Endothelial cell of umbilical vein (primary cell): Measurements from ENCODE around the gene CD300H. TPM values are rescaled to one million over a fixed set of nuclear protein-coding genes. Genes with fewer than 3 reads are reported as not detected.

Experiments used
- BruUV-seq: library from RNA; stranded (reverse); fragments of 400-500 nt; replicated peaks from 2 replicates; lab custom pipeline; 2021; lab: Mats Ljungman, UMichigan
- CTCF ChIA-PET: fragments of 300-600, 350-600 bp; sonication (Branson Sonifier 250); formaldehyde crosslinking; loops from one replicate; lab custom pipeline; 2021; ENCODE audit warnings: antibody characterized with exemption, inconsistent platforms; lab: Charles Lee
- POLR2A ChIA-PET: fragments of 300-600, 350-600 bp; sonication (Branson Sonifier 250); formaldehyde crosslinking; loops from one replicate; lab custom pipeline; 2021; ENCODE audit warnings: antibody characterized with exemption, inconsistent platforms; lab: Charles Lee
- DNase-seq: peaks from one replicate; pipeline ENCODE4 v3.0.0-alpha.2; 2011; ENCODE audit warnings: low read depth, low spot score
- FAIRE-seq: peaks from 2 replicates; lab custom pipeline; 2011; peaks lifted over from hg19 to GRCh38; lab: Jason Lieb, UNC
- H2AFZ ChIP-seq: 2 replicates; pipeline ENCODE4 v1.6.0; 2012; ENCODE audit warnings: low read depth, low read length, control low read depth, inconsistent platforms
- H3K27ac ChIP-seq: 2 replicates; pipeline ENCODE4 v1.5.1; 2011; ENCODE audit warnings: low read depth, mild to moderate bottlenecking, control low read depth, low read length, moderate library complexity; ENCODE audit not compliant: insufficient read depth
- H3K27me3 ChIP-seq, 2 experiments: 2 replicates each; pipeline versions ENCODE4 v1.6.0 to v1.6.1; 2011; ENCODE audit warnings: low read length in 2 of 2, mixed read lengths in 1 of 2; ENCODE audit not compliant: control insufficient read depth in 2 of 2, insufficient read depth in 2 of 2
- H3K36me3 ChIP-seq, 2 experiments: 2 replicates in 1 of 2; 3 replicates in 1 of 2; pipeline ENCODE4 v1.5.1; 2011; ENCODE audit warnings: low read length in 2 of 2, mild to moderate bottlenecking in 1 of 2, moderate library complexity in 1 of 2; ENCODE audit not compliant: control insufficient read depth in 2 of 2, insufficient read depth in 2 of 2; ENCODE audit errors: extremely low read depth in 1 of 2
- H3K4me1 ChIP-seq: 3 replicates; pipeline ENCODE4 v1.5.1; 2011; ENCODE audit warnings: mild to moderate bottlenecking, low read length; ENCODE audit not compliant: control insufficient read depth, insufficient read depth; ENCODE audit errors: extremely low read depth
- H3K4me2 ChIP-seq: 2 replicates; pipeline ENCODE4 v1.6.1; 2011; ENCODE audit warnings: low read length, control low read depth, mixed read lengths; ENCODE audit not compliant: insufficient read depth
- H3K4me3 ChIP-seq, 3 experiments: fragments of 200-600 bp in 1 of 3; sonication (generic), shearing (Covaris generic) in 1 of 3; replicated peaks in 1 of 3; 2 replicates each; pipeline ENCODE4 v1.5.1; 2011 to 2016; ENCODE audit warnings: control low read depth in 3 of 3, low read length in 3 of 3, mild to moderate bottlenecking in 2 of 3, inconsistent platforms in 1 of 3, low read depth in 1 of 3, moderate library complexity in 1 of 3; ENCODE audit not compliant: insufficient read depth in 1 of 3
- H3K79me2 ChIP-seq: 2 replicates; pipeline ENCODE4 v1.6.0; 2012; ENCODE audit warnings: low read length, inconsistent platforms; ENCODE audit not compliant: control insufficient read depth, insufficient read depth
- H3K9ac ChIP-seq: replicated peaks from 2 replicates; pipeline ENCODE3; 2011; ENCODE audit warnings: low read length, control low read depth; ENCODE audit not compliant: insufficient read depth; ENCODE audit errors: extremely low read depth
- H3K9me1 ChIP-seq: replicated peaks from 3 replicates; pipeline ENCODE4 v1.6.0; 2011; ENCODE audit warnings: mild to moderate bottlenecking, low read length; ENCODE audit not compliant: control insufficient read depth, insufficient read depth; ENCODE audit errors: extremely low read depth
- H3K9me3 ChIP-seq: replicated peaks from 2 replicates; pipeline ENCODE4 v1.5.1; 2012; ENCODE audit warnings: low read length, inconsistent platforms; ENCODE audit not compliant: control insufficient read depth, insufficient read depth
- H4K20me1 ChIP-seq: replicated peaks from 2 replicates; pipeline ENCODE3; 2011; ENCODE audit warnings: mild to moderate bottlenecking, low read length; ENCODE audit not compliant: control insufficient read depth, insufficient read depth; ENCODE audit errors: extremely low read depth
- EZH2 ChIP-seq: IDR thresholded peaks from 2 replicates; pipeline ENCODE4 v1.6.1; 2012; ENCODE audit warnings: borderline replicate concordance, low read depth, mild to moderate bottlenecking, moderate library complexity, low read length, inconsistent platforms; ENCODE audit not compliant: severe bottlenecking
- FOS ChIP-seq: IDR thresholded peaks from 2 replicates; pipeline ENCODE4 v1.6.1; 2011; ENCODE audit warnings: mild to moderate bottlenecking, low read length, moderate library complexity, borderline replicate concordance; ENCODE audit not compliant: insufficient read depth
- GATA2 ChIP-seq: IDR thresholded peaks from 2 replicates; pipeline ENCODE4 v1.7.0; 2011; ENCODE audit warnings: low read depth, mild to moderate bottlenecking, moderate library complexity, mixed read lengths, low read length; ENCODE audit not compliant: insufficient read length, insufficient read depth
- JUN ChIP-seq: IDR thresholded peaks from 2 replicates; pipeline ENCODE4 v1.6.1; 2011; ENCODE audit warnings: borderline replicate concordance, low read depth; ENCODE audit not compliant: insufficient read length, insufficient read depth
- MAX ChIP-seq: IDR thresholded peaks from 2 replicates; pipeline ENCODE4 v1.6.1; 2011; ENCODE audit not compliant: insufficient read depth, insufficient read length
- MYC ChIP-seq: IDR thresholded peaks from one replicate; pipeline ENCODE4 v1.6.1; 2011; ENCODE audit warnings: mild to moderate bottlenecking, low read depth, low read length
- POLR2A ChIP-seq: IDR thresholded peaks from 2 replicates; pipeline ENCODE4 v1.6.1; 2012; ENCODE audit warnings: low read depth, mild to moderate bottlenecking, control low read depth, low read length
- POLR2AphosphoS5 ChIP-seq: IDR thresholded peaks from 2 replicates; pipeline ENCODE4 v1.6.1; 2012; ENCODE audit warnings: low read depth, mild to moderate bottlenecking, control low read depth, low read length, moderate library complexity; ENCODE audit not compliant: insufficient read depth
- dilution Hi-C: fragments of 300-500 bp; cut with MboI; formaldehyde crosslinking; loops from one replicate; pipeline ENCODE4 v1.15.0; 2019; ENCODE audit warnings: low sequenced_read_pairs; ENCODE audit not compliant: extremely low pct_ligation_motif_present
- intact Hi-C: fragments of 100-400 bp; cut with micrococcal nuclease; formaldehyde crosslinking; loops from one replicate; pipeline ENCODE4 v1.10.0; 2022
- polyA plus RNA-seq, 4 experiments: library from polyadenylated mRNA; depleted of rRNA in 3 of 4; stranded (reverse) in 3 of 4; unstranded in 1 of 4; fragments of >200 nt; gene quantifications; 2 replicates each; pipeline versions ENCODE4 v1.2.1 to v1.2.3, GENCODE V29; 2011 to 2012; ENCODE audit warnings: missing spikeins in 1 of 4
- total RNA-seq: library from RNA; stranded (reverse); gene quantifications from 2 replicates; pipeline ENCODE4 v1.2.3, GENCODE V29; 2021

CD300H gene
- total and polyA plus RNA-seq, 2 donors (not counting 3 experiments of a cell fraction or from before 2014, with no cell fraction given) = not detected

- no peak overlapping the region for H2AFZ ChIP-seq
- no peaks in the 10 kb centered on the region for H3K79me2 ChIP-seq
- CTCF ChIA-PET = interaction anchor here (0.8 kb wide), 1 partner anchor 143 kb away, joined by 3 read pairs; no protein-coding TSS in a partner anchor
- H3K4me1 ChIP-seq = no peaks in the 10 kb centered on the region
- DNase-seq (no peak), FAIRE-seq (no peak)
- intact Hi-C loops (no loop called here), dilution Hi-C loops (no loop called here)
- no peaks in the 10 kb centered on the region for H3K9me3 ChIP-seq
- H3K9ac ChIP-seq = no peak overlapping the region
- H3K9me1 ChIP-seq = no peaks in the 10 kb centered on the region
- H4K20me1 ChIP-seq = no peaks in the 10 kb centered on the region
- H3K27ac ChIP-seq = no peak overlapping the region
- no TSS peak for BruUV-seq
- no peaks in the 10 kb centered on the region for H3K36me3 ChIP-seq
- TF ChIP-seq JUN (no peak), EZH2 (no peak), GATA2 (no peak), MAX (no peak), MYC (no peak), POLR2AphosphoS5 (no peak), FOS (no peak), POLR2A (no peak)
- POLR2A ChIA-PET = no interaction called here
- no peak overlapping the region for H3K4me3 ChIP-seq
- no peaks in the 10 kb centered on the region for H3K27me3 ChIP-seq
- no peak overlapping the region for H3K4me2 ChIP-seq
These were observed 55.3 kb downstream of the CD300H start for GRCh38 chr17:74512036-74512435.

Other genes starting within 250 kb of the CD300H start
- 0.21 and 0.84 TPM in 2 replicates for gene KIF19, start 241.3 kb downstream of the CD300H start, total RNA-seq
- 0.10 and 0.11 TPM in 2 replicates for gene KIF19, start 241.3 kb downstream of the CD300H start, polyA plus RNA-seq
- not detected in 2 replicates for gene BTBD17, start 205.6 kb downstream of the CD300H start, total RNA-seq
- not detected in 2 replicates for gene BTBD17, start 205.6 kb downstream of the CD300H start, polyA plus RNA-seq
- not detected in 2 replicates for gene GPR142, start 200.0 kb downstream of the CD300H start, total RNA-seq
- gene GPR142, start 200.0 kb downstream of the CD300H start, polyA plus RNA-seq = not detected in 2 replicates
- gene GPRC5C, start 135.4 kb downstream of the CD300H start, total RNA-seq = not detected in 2 replicates
- not detected in 2 replicates for gene GPRC5C, start 135.4 kb downstream of the CD300H start, polyA plus RNA-seq
- not detected in 2 replicates for gene CD300A, start 100.9 kb downstream of the CD300H start, total RNA-seq
- not detected in 2 replicates for gene CD300A, start 100.9 kb downstream of the CD300H start, polyA plus RNA-seq
- gene CD300LB, start 36.0 kb downstream of the CD300H start, total RNA-seq = not detected in 2 replicates
- not detected in 2 replicates for gene CD300LB, start 36.0 kb downstream of the CD300H start, polyA plus RNA-seq
- gene CD300C, start 21.4 kb downstream of the CD300H start, total RNA-seq = not detected in 2 replicates
- gene CD300C, start 21.4 kb downstream of the CD300H start, polyA plus RNA-seq = not detected in 2 replicates
- not detected in 2 replicates for gene CD300LD, start 24.8 kb upstream of the CD300H start, total RNA-seq
- gene CD300LD, start 24.8 kb upstream of the CD300H start, polyA plus RNA-seq = not detected in 2 replicates
- gene CD300E, start 56.2 kb upstream of the CD300H start, total RNA-seq = not detected in 2 replicates
- not detected in 2 replicates for gene CD300E, start 56.2 kb upstream of the CD300H start, polyA plus RNA-seq
- not detected in 2 replicates for gene CD300LF, start 145.4 kb upstream of the CD300H start, total RNA-seq
- gene CD300LF, start 145.4 kb upstream of the CD300H start, polyA plus RNA-seq = not detected in 2 replicates
- gene RAB37, start 169.7 kb upstream of the CD300H start, total RNA-seq = 0.21 TPM in 1 of 2 replicates, not detected in the other
- 0.10 and 0.11 TPM in 2 replicates for gene RAB37, start 169.7 kb upstream of the CD300H start, polyA plus RNA-seq
- 26.8 and 26.9 TPM in 2 replicates for gene NHERF1, start 181.1 kb upstream of the CD300H start, total RNA-seq
- gene NHERF1, start 181.1 kb upstream of the CD300H start, polyA plus RNA-seq = 22.4 and 24.4 TPM in 2 replicates
- gene NAT9, start 208.8 kb upstream of the CD300H start, total RNA-seq = 44.8 and 45.8 TPM in 2 replicates
- gene NAT9, start 208.8 kb upstream of the CD300H start, polyA plus RNA-seq = 37.2 and 39.3 TPM in 2 replicates